Keratinocyte (primary cell): ENCODE data around the gene TBC1D2. TPM values are rescaled to one million over a fixed set of nuclear protein-coding genes. Genes with fewer than 3 reads are reported as not detected.

Experiments
- DNase-seq: peaks from one replicate; pipeline ENCODE4 v3.0.0-alpha.2; 2011; ENCODE audit warnings: low read depth, missing footprints, low spot score
- FAIRE-seq: peaks from 2 replicates; lab custom pipeline; 2011; peaks lifted over from hg19 to GRCh38; lab: Jason Lieb, UNC
- H2AFZ ChIP-seq: 2 replicates; pipeline ENCODE4 v1.6.0; 2012; ENCODE audit warnings: low read length, control low read depth, inconsistent platforms; ENCODE audit not compliant: control insufficient read depth
- H3K27ac ChIP-seq: 2 replicates; pipeline ENCODE4 v1.5.1; 2011; ENCODE audit warnings: low read length; ENCODE audit not compliant: control insufficient read depth, insufficient read depth
- H3K27me3 ChIP-seq: 3 replicates; pipeline ENCODE4 v1.6.0; 2011; ENCODE audit warnings: low read length; ENCODE audit not compliant: control insufficient read depth, insufficient read depth; ENCODE audit errors: extremely low read depth
- H3K36me3 ChIP-seq, 2 experiments: 2 replicates in 1 of 2; 3 replicates in 1 of 2; pipeline ENCODE4 v1.5.1; 2011; ENCODE audit warnings: low read length in 2 of 2, mild to moderate bottlenecking in 1 of 2; ENCODE audit not compliant: control insufficient read depth in 2 of 2, insufficient read depth in 2 of 2; ENCODE audit errors: extremely low read depth in 1 of 2
- H3K4me1 ChIP-seq: 3 replicates; pipeline ENCODE4 v1.5.1; 2011; ENCODE audit warnings: low read length; ENCODE audit not compliant: control insufficient read depth, insufficient read depth; ENCODE audit errors: extremely low read depth
- H3K4me2 ChIP-seq: 3 replicates; pipeline ENCODE4 v1.6.0; 2011; ENCODE audit warnings: low read depth, low read length; ENCODE audit not compliant: control insufficient read depth, insufficient read depth; ENCODE audit errors: extremely low read depth
- H3K4me3 ChIP-seq, 3 experiments: fragments of 200-600 bp in 1 of 3; sonication (generic) in 1 of 3; 2 replicates in 2 of 3; 3 replicates in 1 of 3; pipeline ENCODE4 v1.5.1; 2011 to 2016; ENCODE audit warnings: low read length in 3 of 3, mild to moderate bottlenecking in 3 of 3, control low read depth in 2 of 3, inconsistent platforms in 1 of 3, low read depth in 1 of 3, mixed read lengths in 1 of 3, mixed run types in 1 of 3, moderate library complexity in 1 of 3; ENCODE audit not compliant: control insufficient read depth in 2 of 3, insufficient read depth in 2 of 3; ENCODE audit errors: extremely low read depth in 1 of 3
- H3K79me2 ChIP-seq: 2 replicates; pipeline ENCODE4 v1.6.0; 2012; ENCODE audit warnings: low read length; ENCODE audit not compliant: control insufficient read depth, insufficient read depth
- H3K9ac ChIP-seq: 3 replicates; pipeline ENCODE4 v1.6.0; 2011; ENCODE audit warnings: low read length; ENCODE audit not compliant: control insufficient read depth, insufficient read depth; ENCODE audit errors: extremely low read depth
- H3K9me1 ChIP-seq: 3 replicates; pipeline ENCODE4 v1.6.0; 2011; ENCODE audit warnings: low read length; ENCODE audit not compliant: control insufficient read depth, insufficient read depth; ENCODE audit errors: extremely low read depth
- H3K9me3 ChIP-seq: 2 replicates; pipeline ENCODE4 v1.5.1; 2012; ENCODE audit warnings: low read depth, low read length; ENCODE audit not compliant: control insufficient read depth
- H4K20me1 ChIP-seq: 3 replicates; pipeline ENCODE4 v1.6.0; 2011; ENCODE audit warnings: low read length; ENCODE audit not compliant: control insufficient read depth, insufficient read depth; ENCODE audit errors: extremely low read depth
- CTCF ChIP-seq, 3 experiments: IDR thresholded peaks in 1 of 3; conservative IDR thresholded peaks in 1 of 3; optimal IDR thresholded peaks in 1 of 3; 2 replicates in 2 of 3; 3 replicates in 1 of 3; pipeline versions ENCODE3 to v1.5.1; 2011; ENCODE audit warnings: low read length in 3 of 3, mild to moderate bottlenecking in 3 of 3, moderate library complexity in 2 of 3, control low read depth in 1 of 3, inconsistent platforms in 1 of 3; ENCODE audit not compliant: insufficient read depth in 2 of 3; ENCODE audit errors: extremely low read depth in 1 of 3
- EZH2 ChIP-seq: IDR thresholded peaks from one replicate; pipeline ENCODE4 v1.6.1; 2012; ENCODE audit warnings: inconsistent platforms, mild to moderate bottlenecking, low read length, moderate library complexity
- dilution Hi-C: fragments of 300-500 bp; cut with MboI; formaldehyde crosslinking; loops from one replicate; pipeline ENCODE4 v1.7.0; 2020; ENCODE audit warnings: low sequenced_read_pairs; ENCODE audit not compliant: extremely low pct_ligation_motif_present
- polyA plus RNA-seq, 5 experiments: library from polyadenylated mRNA; depleted of rRNA in 3 of 5; stranded (reverse) in 3 of 5; stranded (forward) in 1 of 5; unstranded in 1 of 5; fragments of >200 nt; gene quantifications; 1 replicate in 1 of 5; 2 replicates in 3 of 5; 3 replicates in 1 of 5; pipeline versions ENCODE4 v1.2.1 to v1.2.3, GENCODE V29; 2011 to 2012; ENCODE audit warnings: missing spikeins in 2 of 5, low read depth in 1 of 5, low replicate concordance in 1 of 5

TBC1D2 gene
- polyA plus RNA-seq, 1 donor (not counting 4 experiments of a cell fraction or from before 2014, with no cell fraction given), result 59.2 TPM

GRCh38 chr9:98215271-98215670 lies 40.2 kb downstream of the TBC1D2 start:
- TF ChIP-seq EZH2, result no peak
- H2AFZ ChIP-seq, result no peak overlapping the region
- FAIRE-seq (peak; percentile 20), DNase-seq (no peak)
- H3K36me3 ChIP-seq, result peaks cover 57 to 60% of the 10 kb centered on the region in 2 experiments
- peaks cover 31% of the 10 kb centered on the region for H3K79me2 ChIP-seq
- dilution Hi-C loops, result no loop called here
- H3K4me3 ChIP-seq, result no peak overlapping the region
- H3K9ac ChIP-seq, result peak overlapping the region; percentile 34
- H3K27me3 ChIP-seq, result no peaks in the 10 kb centered on the region
- no peaks in the 10 kb centered on the region for H3K9me3 ChIP-seq
- H3K9me1 ChIP-seq, result no peaks in the 10 kb centered on the region
- H3K27ac ChIP-seq, result peak overlapping the region; percentile 47
- H4K20me1 ChIP-seq, result no peaks in the 10 kb centered on the region
- peak overlapping the region; percentile 25 for H3K4me2 ChIP-seq
- peaks cover 17% of the 10 kb centered on the region for H3K4me1 ChIP-seq

- Histone ChIP-seq H3K79me2 (peaks cover 27% of the 10 kb centered on the region), H2AFZ (no peak overlapping the region), H3K9ac (peak overlapping the region; percentile 20), H3K4me2 (peak overlapping the region; percentile 25), H3K4me1 (peaks cover 17% of the 10 kb centered on the region), H3K4me3 (no peak overlapping the region), H3K36me3 (peaks cover 57 to 60% of the 10 kb centered on the region in 2 experiments), H3K9me1 (no peaks in the 10 kb centered on the region), H3K27me3 (no peaks in the 10 kb centered on the region), H4K20me1 (no peaks in the 10 kb centered on the region), H3K27ac (peak overlapping the region; percentile 47), H3K9me3 (no peaks in the 10 kb centered on the region)
- peak; percentile 56 for FAIRE-seq
- DNase-seq, result no peak
- dilution Hi-C loops, result no loop called here
- TF ChIP-seq EZH2 (no peak), CTCF (optimal IDR thresholded peaks at IDR 0.05 in 1 of 3, IDR thresholded peaks at IDR 0.05 in 1 of 3, conservative IDR thresholded peaks at IDR 0.05 in 1 of 3; ENCODE audit: extremely low read depth in 1 of 3, insufficient read depth in 2 of 3, low read length in 3 of 3) (no peak)
These were observed 40.6 kb downstream of the TBC1D2 start for GRCh38 chr9:98214811-98215210.

- H3K9ac ChIP-seq, result no peak overlapping the region
- no peak for DNase-seq
- no peak overlapping the region for H3K4me2 ChIP-seq
- no peaks in the 10 kb centered on the region for H3K9me1 ChIP-seq
- FAIRE-seq, result no peak
- no peaks in the 10 kb centered on the region for H4K20me1 ChIP-seq
- H3K4me1 ChIP-seq, result peaks cover 35% of the 10 kb centered on the region
- no peak overlapping the region for H2AFZ ChIP-seq
- no peak overlapping the region for H3K27ac ChIP-seq
- no peaks in the 10 kb centered on the region for H3K9me3 ChIP-seq
- dilution Hi-C loops, result no loop called here
- peaks cover 11% of the 10 kb centered on the region for H3K79me2 ChIP-seq
- H3K4me3 ChIP-seq, result no peak overlapping the region
- no peaks in the 10 kb centered on the region for H3K27me3 ChIP-seq
- peaks cover 53 to 62% of the 10 kb centered on the region in 2 experiments for H3K36me3 ChIP-seq
- TF ChIP-seq CTCF (optimal IDR thresholded peaks at IDR 0.05 in 1 of 3, IDR thresholded peaks at IDR 0.05 in 1 of 3, conservative IDR thresholded peaks at IDR 0.05 in 1 of 3; ENCODE audit: extremely low read depth in 1 of 3, insufficient read depth in 2 of 3, low read length in 3 of 3), result no peak
- TF ChIP-seq EZH2, result no peak
These were observed 44.2 kb downstream of the TBC1D2 start for GRCh38 chr9:98211260-98211659.
